Stimulated activated CD8-positive, alpha-beta memory T cell treated with anti-CD3 and anti-CD28 coated beads, Interleukin-4, amount 100 ng/mL, for 4 hours (primary cell): ENCODE data around the gene TEKT5.

ENCODE experiments used
- DNase-seq, 2 donors: peaks; one replicate each; pipeline ENCODE4 v3.0.0-alpha.2; 2020; ENCODE audit warnings: low read depth in 2 of 2, low spot score in 1 of 2

Gene TEKT5

GRCh38 chr16:10611825-10612342, 82.8 kb downstream of the TEKT5 start:
- no peak for DNase-seq

GRCh38 chr16:10610499-10611184, 84.1 kb downstream of the TEKT5 start:
- DNase-seq, result no peak

GRCh38 chr16:10609402-10609774, 85.3 kb downstream of the TEKT5 start:
- DNase-seq, result no peak

DNA sequence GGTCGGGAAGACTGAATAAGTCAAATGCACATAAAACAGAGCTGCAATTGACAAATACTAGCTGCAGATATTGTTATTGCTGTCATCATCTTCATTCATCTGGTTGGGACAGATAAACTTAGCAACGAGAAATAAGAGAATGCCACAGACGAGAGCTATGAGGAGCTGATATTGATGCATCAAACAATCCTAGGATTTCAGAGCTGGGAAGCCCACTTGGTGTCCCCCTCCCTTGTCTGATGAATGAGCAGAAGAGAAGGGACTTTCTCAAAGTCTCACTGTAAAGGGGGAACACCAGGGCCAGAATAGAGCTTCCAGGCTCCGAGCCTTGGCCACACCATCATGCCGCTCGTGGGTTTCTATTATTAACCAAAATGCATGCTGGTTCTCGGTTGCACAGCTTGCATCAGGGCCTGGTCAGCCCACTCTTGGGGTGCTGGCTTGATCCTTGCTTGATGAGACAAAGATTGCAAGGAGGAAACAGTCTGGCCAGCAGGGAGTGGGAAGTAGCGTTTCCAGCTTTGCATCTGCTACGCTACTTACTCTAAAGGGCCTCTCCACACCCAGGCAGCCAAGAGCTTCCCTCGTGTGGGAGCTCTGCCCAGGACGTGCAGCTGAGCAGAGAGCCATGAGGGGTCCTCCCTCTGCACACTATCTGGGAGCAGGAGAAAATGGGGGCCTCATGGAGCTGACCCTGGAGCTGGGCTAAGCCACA, 85.9 kb downstream of the TEKT5 start:
- no peak for DNase-seq

- no peak for DNase-seq
These were observed 87.6 kb downstream of the TEKT5 start for GRCh38 chr16:10607157-10607556.

- no peak for DNase-seq
These were observed 88.1 kb downstream of the TEKT5 start for GRCh38 chr16:10606607-10607006.

DNA sequence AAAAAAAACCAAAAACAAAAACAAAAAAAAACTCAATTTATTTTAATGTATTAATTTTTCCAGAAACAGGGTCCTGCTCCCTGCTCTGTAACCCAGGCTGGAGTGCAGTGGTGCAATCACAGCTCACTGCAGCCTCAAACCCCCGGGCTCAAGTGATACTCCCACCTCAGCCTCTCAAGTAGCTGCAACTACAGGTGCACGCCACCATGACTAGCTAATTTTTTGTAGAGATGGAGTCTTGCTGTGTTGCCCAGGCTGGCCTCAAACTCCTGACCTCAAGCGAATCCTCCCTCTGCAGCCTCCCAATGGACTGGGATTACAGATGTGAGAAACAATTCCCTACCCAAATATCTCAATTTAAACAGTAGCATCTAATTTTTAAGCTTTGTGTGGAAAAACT, 89.1 kb downstream of the TEKT5 start:
- DNase-seq, result no peak

GRCh38 chr16:10601444-10602408, 93.0 kb downstream of the TEKT5 start:
- no peak for DNase-seq

GRCh38 chr16:10600782-10601443, 93.8 kb downstream of the TEKT5 start:
- DNase-seq, result no peak

DNA sequence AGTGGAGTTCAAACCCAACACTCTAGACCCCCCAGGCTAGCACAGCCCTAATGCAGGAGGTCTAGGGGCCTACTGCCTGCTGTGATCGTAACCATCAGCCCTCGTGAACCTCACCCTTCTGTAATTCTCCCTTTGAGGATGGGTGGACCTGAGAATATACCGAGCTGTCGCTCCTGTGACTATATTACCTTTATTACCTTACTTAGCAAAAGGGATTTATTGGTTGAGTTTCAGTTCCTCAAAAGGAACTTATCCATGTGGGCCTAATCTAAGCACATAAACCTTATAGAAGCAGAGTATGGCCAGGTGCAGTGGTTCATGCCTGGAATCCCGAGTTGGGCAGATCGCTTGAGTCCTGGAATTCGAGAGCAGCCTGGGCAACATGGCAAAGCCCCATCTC, 95.1 kb downstream of the TEKT5 start:
- no peak for DNase-seq

GRCh38 chr16:10598157-10598556, 96.6 kb downstream of the TEKT5 start:
- no peak for DNase-seq

DNA sequence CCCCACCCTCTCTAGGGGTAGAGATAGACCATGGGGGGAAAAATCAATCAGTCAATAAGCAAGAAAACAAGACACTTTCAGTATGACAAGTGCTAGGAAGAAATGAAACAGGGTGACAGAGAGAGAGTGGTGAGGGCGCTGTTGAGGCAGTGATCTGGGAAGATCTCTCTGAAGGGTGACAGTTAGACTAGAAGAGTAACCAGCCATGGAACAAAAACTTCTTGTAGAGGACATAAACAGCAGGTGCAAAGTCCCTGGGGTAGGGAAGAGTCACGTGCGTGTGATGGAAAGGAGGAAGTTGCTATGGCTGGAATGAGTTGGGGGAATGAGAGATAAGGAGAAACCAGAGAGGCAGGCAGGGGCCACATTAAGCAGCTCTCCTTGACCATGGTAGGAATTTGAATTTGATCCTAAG, 97.5 kb downstream of the TEKT5 start:
- no peak for DNase-seq

DNA sequence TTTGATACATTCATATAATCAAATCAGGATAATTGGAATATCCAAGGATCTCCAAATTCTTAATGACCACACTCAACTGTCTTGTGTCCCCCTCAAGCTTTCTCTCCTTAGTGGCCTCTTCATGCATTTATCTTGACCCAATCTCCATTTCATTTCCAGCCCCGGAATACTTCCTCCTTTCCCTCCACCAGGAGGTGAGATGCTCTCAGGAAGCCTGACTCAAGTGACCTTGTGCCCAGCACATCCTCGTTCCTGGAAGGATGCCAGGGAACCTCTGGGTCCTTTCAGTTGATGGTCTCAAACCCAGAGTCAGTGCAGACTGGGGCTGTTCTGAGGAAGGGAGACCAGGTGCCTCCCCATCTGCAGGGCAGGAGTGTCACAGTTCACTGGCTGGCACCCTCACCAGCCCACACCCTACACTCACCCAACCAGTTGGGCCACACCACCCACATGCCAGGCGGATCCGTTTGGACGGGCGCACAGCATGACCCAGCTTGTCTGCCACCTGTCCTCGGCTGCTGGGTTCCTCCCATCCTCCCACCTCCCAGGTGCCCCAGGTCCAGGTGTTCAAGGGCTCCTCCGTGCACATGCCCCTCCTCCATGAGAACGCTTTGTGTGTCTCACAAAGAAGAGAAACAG, 100.3 kb downstream of the TEKT5 start:
- no peak for DNase-seq

- DNase-seq, result no peak
These were observed 102.1 kb downstream of the TEKT5 start for GRCh38 chr16:10592611-10593010.

DNA sequence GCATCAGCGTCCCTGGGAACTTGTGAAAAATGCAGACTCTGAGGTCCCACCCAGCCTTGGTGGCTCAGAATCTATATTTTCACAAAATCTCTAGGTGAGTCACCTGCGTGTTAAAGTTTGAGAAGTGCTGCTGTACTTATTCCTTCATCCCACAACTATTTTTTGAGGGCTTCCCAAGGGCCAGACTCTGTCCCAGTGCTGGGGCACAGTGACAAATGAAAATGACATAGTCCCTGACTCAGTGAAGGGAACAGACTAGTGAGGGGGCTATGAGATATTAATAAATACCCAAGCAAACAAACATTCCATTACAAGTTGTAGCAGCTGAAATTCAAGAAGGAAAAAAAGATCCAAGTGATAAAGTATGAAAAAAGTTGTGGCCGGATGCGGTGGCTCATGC, 104.4 kb downstream of the TEKT5 start:
- DNase-seq, result no peak

- DNase-seq, result no peak
These were observed 105.6 kb downstream of the TEKT5 start for GRCh38 chr16:10589109-10589508.

GRCh38 chr16:10587622-10588021, 107.1 kb downstream of the TEKT5 start:
- DNase-seq, result no peak

- DNase-seq, result no peak
These were observed 109.7 kb downstream of the TEKT5 start for GRCh38 chr16:10584981-10585438.

GRCh38 chr16:10583269-10583668, 111.5 kb downstream of the TEKT5 start:
- no peak for DNase-seq

DNA sequence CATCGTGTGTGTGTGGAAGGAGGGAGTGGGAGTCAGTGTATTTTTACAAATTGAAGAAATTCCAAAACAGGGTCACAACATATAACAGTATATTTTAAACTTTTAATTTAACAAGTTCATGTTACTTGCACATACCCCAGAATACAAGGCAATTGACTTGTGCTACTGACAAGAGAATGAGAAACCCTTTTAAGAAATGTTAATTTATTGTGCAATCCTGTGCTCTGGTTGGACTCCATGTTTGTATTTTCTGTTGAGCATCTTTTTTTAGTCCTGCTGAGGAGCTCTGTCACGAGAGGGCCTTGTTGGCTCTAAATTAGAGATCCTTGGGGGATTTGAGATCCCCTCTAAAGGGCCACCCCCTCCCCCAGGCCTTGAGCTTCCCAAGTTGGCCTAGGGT, 113.2 kb downstream of the TEKT5 start:
- DNase-seq, result no peak

- no peak for DNase-seq
These were observed 113.9 kb downstream of the TEKT5 start for GRCh38 chr16:10580883-10581247.
